ENCODE results near the gene ITFG1. TPM values are rescaled to one million over a fixed set of nuclear protein-coding genes. Genes with fewer than 3 reads are reported as not detected.
"Not testable (repeated sequence)": the region's sequence is repeated elsewhere in the genome, so short reads cannot be mapped to it uniquely, and the experiment has no call there.

The ITFG1 gene
- total RNA-seq, 2 donors from 2014 or later = 47.7 to 68.6 TPM

DNA sequence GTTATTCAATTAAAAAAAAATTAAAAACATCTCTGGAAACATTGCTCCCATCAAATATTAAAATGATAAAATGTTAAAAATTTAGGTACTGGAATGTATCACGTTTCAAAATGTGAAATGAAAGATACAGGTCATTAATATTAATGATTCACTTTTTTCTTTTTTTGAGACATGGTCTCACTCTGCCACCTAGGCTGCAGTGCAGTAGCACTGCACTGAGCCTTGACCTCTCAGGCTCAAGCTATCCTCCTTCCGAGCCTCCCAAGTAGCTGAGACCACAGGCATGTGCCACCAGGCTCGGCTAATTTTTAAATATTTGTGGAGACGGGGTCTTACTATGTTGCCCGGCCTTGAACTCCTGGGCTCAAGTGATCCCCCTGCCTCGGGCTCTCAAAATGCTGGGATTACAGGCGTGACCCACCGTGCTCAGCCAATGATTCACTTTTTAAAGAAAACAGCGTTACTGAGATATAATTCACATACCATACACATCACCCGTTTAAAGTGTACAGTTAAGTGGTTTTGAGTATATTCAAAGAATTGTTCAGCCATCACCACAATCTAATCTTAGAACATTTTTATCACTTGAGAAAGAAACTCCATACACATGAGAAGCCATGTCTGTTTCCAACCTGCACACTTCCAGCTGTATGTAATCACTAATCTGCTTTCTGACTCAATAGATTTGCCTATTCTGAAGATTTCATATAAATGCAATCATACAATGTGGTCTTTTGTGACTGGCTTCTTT is 298.0 kb downstream of the ITFG1 start:
- no peak overlapping the region for H3K27ac ChIP-seq
- ATAC-seq (ENCODE audit: insufficient number of reproducible peaks, low FRiP score, low read depth) (no peak), DNase-seq (ENCODE audit: low spot score) (no peak)
- TF ChIP-seq, protein P1, sequence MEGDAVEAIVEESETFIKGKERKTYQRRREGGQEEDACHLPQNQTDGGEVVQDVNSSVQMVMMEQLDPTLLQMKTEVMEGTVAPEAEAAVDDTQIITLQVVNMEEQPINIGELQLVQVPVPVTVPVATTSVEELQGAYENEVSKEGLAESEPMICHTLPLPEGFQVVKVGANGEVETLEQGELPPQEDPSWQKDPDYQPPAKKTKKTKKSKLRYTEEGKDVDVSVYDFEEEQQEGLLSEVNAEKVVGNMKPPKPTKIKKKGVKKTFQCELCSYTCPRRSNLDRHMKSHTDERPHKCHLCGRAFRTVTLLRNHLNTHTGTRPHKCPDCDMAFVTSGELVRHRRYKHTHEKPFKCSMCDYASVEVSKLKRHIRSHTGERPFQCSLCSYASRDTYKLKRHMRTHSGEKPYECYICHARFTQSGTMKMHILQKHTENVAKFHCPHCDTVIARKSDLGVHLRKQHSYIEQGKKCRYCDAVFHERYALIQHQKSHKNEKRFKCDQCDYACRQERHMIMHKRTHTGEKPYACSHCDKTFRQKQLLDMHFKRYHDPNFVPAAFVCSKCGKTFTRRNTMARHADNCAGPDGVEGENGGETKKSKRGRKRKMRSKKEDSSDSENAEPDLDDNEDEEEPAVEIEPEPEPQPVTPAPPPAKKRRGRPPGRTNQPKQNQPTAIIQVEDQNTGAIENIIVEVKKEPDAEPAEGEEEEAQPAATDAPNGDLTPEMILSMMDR (IDR thresholded peaks at IDR 0.05) = no peak
- no peaks in the 10 kb centered on the region for H3K36me3 ChIP-seq
- no peaks in the 10 kb centered on the region for H3K27me3 ChIP-seq (replicated peaks; ENCODE audit: insufficient read depth)
- no peaks in the 10 kb centered on the region for H3K4me1 ChIP-seq (ENCODE audit: control insufficient read depth in 1 of 2, low read depth in 2 of 2)
- no peaks in the 10 kb centered on the region for H3K9me3 ChIP-seq
- no peak overlapping the region for H3K4me3 ChIP-seq

DNA sequence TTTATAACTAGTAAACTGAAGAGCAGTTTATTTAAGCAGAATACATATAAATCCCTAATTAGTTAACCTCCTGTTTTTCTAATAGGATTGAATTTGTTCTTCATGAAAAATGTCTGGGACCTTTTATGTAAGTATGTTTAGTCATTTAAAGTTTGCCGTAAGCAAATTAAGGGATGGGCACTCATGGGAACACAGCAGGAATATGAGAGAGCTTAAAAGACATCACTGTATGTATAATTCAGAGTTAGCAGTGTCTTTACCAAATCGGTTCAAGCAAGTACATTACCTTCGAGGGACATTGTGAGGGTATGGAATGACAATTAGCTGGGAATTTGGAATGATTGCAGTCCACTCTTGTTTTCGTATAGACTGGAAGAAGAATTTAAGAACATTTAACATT is 299.4 kb downstream of the ITFG1 start:
- TF ChIP-seq, protein P1 (IDR thresholded peaks at IDR 0.05) = no peak
- DNase-seq (ENCODE audit: low spot score) (no peak), ATAC-seq (ENCODE audit: insufficient number of reproducible peaks, low FRiP score, low read depth) (no peak)
- H3K9me3 ChIP-seq = no peaks in the 10 kb centered on the region
- no peaks in the 10 kb centered on the region for H3K4me1 ChIP-seq (ENCODE audit: control insufficient read depth in 1 of 2, low read depth in 2 of 2)
- no peak overlapping the region for H3K4me3 ChIP-seq
- H3K27me3 ChIP-seq (replicated peaks; ENCODE audit: insufficient read depth) = no peaks in the 10 kb centered on the region
- no peak overlapping the region for H3K27ac ChIP-seq
- peaks cover 5% of the 10 kb centered on the region for H3K36me3 ChIP-seq

DNA sequence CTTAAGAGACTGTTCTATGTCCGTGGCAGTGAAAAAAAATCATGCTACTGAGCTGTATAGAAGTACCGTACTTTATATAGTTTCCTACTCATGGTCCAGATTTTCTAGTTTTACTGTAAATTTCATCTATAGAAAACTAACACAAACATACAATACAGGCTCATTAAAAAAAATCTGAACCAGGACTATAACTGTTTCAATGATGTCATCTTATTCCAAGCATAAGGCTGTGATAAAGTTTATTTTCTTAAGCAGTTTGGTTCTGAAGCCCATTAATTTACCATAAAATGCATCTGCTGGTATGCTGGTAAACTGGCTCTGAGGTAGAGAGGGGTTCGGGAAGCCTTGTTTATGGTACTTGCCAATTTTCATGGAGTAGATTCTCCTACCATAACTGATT is 300.4 kb downstream of the ITFG1 start:
- H3K27ac ChIP-seq = no peak overlapping the region
- peaks cover 5% of the 10 kb centered on the region for H3K36me3 ChIP-seq
- TF ChIP-seq, protein P1 (IDR thresholded peaks at IDR 0.05) = no peak
- no peaks in the 10 kb centered on the region for H3K4me1 ChIP-seq (ENCODE audit: control insufficient read depth in 1 of 2, low read depth in 2 of 2)
- ATAC-seq (ENCODE audit: insufficient number of reproducible peaks, low FRiP score, low read depth) (no peak), DNase-seq (ENCODE audit: low spot score) (no peak)
- no peak overlapping the region for H3K4me3 ChIP-seq
- no peaks in the 10 kb centered on the region for H3K9me3 ChIP-seq
- H3K27me3 ChIP-seq (replicated peaks; ENCODE audit: insufficient read depth) = no peaks in the 10 kb centered on the region

DNA sequence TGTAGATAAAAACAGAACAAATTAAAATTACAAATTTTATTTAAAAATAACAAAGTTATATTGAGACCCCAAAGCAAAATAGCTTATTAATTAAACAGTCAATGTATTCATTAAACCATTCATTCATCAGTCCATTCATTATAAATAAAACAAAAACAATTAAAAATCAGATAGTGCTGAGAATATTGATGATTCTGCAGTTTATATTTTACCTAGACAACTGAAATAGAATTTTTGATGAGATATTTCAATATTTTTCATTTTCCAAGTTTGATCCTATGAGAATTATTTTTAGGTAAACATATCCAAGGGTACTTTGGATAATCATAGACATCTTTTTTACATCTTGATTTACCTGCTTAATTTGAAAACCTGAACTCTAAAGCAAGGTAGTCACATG is 301.9 kb downstream of the ITFG1 start:
- ATAC-seq (ENCODE audit: insufficient number of reproducible peaks, low FRiP score, low read depth) = no peak
- no peak overlapping the region for H3K4me3 ChIP-seq
- H3K27ac ChIP-seq = no peak overlapping the region
- H3K9me3 ChIP-seq = no peaks in the 10 kb centered on the region
- TF ChIP-seq, protein P1 (IDR thresholded peaks at IDR 0.05) = no peak
- DNase-seq (ENCODE audit: low spot score) = no peak
- peaks cover 6% of the 10 kb centered on the region for H3K36me3 ChIP-seq
- no peaks in the 10 kb centered on the region for H3K27me3 ChIP-seq (replicated peaks; ENCODE audit: insufficient read depth)
- no peaks in the 10 kb centered on the region for H3K4me1 ChIP-seq (ENCODE audit: control insufficient read depth in 1 of 2, low read depth in 2 of 2)

DNA sequence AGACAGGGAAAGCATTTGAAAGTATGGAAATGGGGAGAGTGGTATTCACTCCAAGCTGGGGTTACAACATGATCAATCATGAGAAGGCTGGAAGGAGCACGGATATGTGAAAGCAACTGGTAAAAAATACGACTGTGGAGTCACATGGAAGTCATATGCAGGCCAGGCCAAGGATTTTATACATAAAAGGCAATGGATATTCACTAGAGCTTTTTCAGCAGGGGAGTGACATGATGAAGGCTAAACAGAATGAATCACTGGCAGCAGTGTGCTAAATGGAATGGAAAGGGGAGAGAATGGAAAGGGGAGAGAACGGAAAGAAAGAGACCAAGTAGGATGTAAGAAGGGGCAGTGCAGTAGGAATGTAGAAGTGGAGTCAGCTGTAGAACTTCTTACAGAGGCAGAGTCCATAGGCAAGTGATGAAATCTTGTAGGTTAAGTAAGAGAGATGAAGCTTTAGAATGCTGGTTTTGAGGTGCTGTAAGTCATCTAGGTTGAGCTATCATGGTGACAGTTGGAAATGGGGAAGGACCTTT is 304.1 kb downstream of the ITFG1 start:
- ATAC-seq (ENCODE audit: insufficient number of reproducible peaks, low FRiP score, low read depth) = no peak
- H3K27ac ChIP-seq = no peak overlapping the region
- H3K4me3 ChIP-seq = no peak overlapping the region
- H3K4me1 ChIP-seq (ENCODE audit: control insufficient read depth in 1 of 2, low read depth in 2 of 2) = no peaks in the 10 kb centered on the region
- TF ChIP-seq, protein P1 (IDR thresholded peaks at IDR 0.05) = no peak
- no peaks in the 10 kb centered on the region for H3K27me3 ChIP-seq (replicated peaks; ENCODE audit: insufficient read depth)
- peaks cover 2% of the 10 kb centered on the region for H3K9me3 ChIP-seq
- peaks cover 11% of the 10 kb centered on the region for H3K36me3 ChIP-seq
- DNase-seq (ENCODE audit: low spot score) = no peak

DNA sequence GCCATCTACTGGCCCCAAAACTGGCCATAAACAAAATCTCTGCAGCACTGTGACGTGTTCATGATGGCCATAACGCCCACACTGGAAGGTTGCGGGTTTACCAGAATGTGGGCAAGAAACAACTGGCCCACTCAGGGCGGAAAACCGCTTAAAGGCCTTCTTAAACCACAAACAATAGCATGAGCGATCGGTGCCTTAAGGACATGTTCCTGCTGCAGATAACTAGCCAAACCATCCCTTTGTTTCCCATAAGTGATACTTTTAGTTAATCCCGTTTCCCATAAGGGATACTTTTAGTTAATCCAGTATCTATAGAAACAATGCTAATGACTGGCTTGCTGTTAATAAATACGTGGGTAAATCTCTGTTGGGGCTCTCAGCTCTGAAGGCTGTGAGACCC is 308.4 kb downstream of the ITFG1 start:
- H3K36me3 ChIP-seq = peaks cover 11% of the 10 kb centered on the region
- not testable (repeated sequence) for H3K27me3 ChIP-seq (replicated peaks; ENCODE audit: insufficient read depth); DNase-seq (ENCODE audit: low spot score); H3K4me3 ChIP-seq; H3K4me1 ChIP-seq (ENCODE audit: control insufficient read depth in 1 of 2, low read depth in 2 of 2); H3K27ac ChIP-seq; H3K9me3 ChIP-seq; ATAC-seq (ENCODE audit: insufficient number of reproducible peaks, low FRiP score, low read depth)
